Measurements from ENCODE around the gene TMEM121.

TMEM121 gene

GRCh38 chr14:105489542-105490266 lies 36.7 kb upstream of the TMEM121 start:
- Histone ChIP-seq H4K20me1 (ENCODE audit: low read depth, low read length) (no peaks in the 10 kb centered on the region), H2AFZ (ENCODE audit: low read depth, low read length, severe bottlenecking) (peak overlapping the region; percentile 84), H3K27ac (ENCODE audit: low read depth, low read length) (peak overlapping the region; percentile 81), H3K4me2 (ENCODE audit: low read depth, low read length, poor library complexity, severe bottlenecking) (peak overlapping the region; percentile 84), H3K27me3 (ENCODE audit: low read length) (no peaks in the 10 kb centered on the region), H3K9me2 (replicated peaks; ENCODE audit: insufficient read depth, low read length) (no peaks in the 10 kb centered on the region), H3K9me3 (ENCODE audit: insufficient read depth, low read length) (no peaks in the 10 kb centered on the region), H3K36me3 (ENCODE audit: low read length) (no peaks in the 10 kb centered on the region), H3K4me3 (ENCODE audit: insufficient read depth, low read length, poor library complexity, severe bottlenecking) (peak overlapping the region; percentile 92), H3K79me2 (ENCODE audit: insufficient read depth, low read length) (no peaks in the 10 kb centered on the region), H3F3A (ENCODE audit: insufficient read depth) (peaks cover 5% of the 10 kb centered on the region; the same call in 1 of the 2 replicates), H3K9ac (ENCODE audit: low read length) (peak overlapping the region; percentile 91)
- TF ChIP-seq CTCF (IDR thresholded peaks at IDR 0.05; ENCODE audit: insufficient read depth, low read length, poor library complexity, severe bottlenecking) (peak; percentile 72), EZH2phosphoT487 (conservative IDR thresholded peaks at IDR 0.05; ENCODE audit: low read length) (no peak)

GRCh38 chr14:105490267-105490571 lies 36.2 kb upstream of the TMEM121 start:
- H3K27ac ChIP-seq (ENCODE audit: low read depth, low read length): peak overlapping the region; percentile 81

GRCh38 chr14:105490572-105491365 lies 35.6 kb upstream of the TMEM121 start, which contains the start of gene TEDC1:
TEDC1 (plus strand) TSS chr14:105491246; CDS start chr14:105491376, 130 bp downstream.
- no peaks in the 10 kb centered on the region for H4K20me1 ChIP-seq (ENCODE audit: low read depth, low read length)

More at GRCh38 chr14:105490267-105490571, 36.2 kb upstream of the TMEM121 start:
- H3K9ac ChIP-seq (ENCODE audit: low read length): peak overlapping the region; percentile 91
- no peaks in the 10 kb centered on the region for H3K9me2 ChIP-seq (replicated peaks; ENCODE audit: insufficient read depth, low read length)
- no peaks in the 10 kb centered on the region for H3K79me2 ChIP-seq (ENCODE audit: insufficient read depth, low read length)
- H3K36me3 ChIP-seq (ENCODE audit: low read length): no peaks in the 10 kb centered on the region
- H4K20me1 ChIP-seq (ENCODE audit: low read depth, low read length): no peaks in the 10 kb centered on the region
- H3K4me3 ChIP-seq (ENCODE audit: insufficient read depth, low read length, poor library complexity, severe bottlenecking): peak overlapping the region; percentile 92
- peaks cover 5% of the 10 kb centered on the region; the same call in 1 of the 2 replicates for H3F3A ChIP-seq (ENCODE audit: insufficient read depth)
- TF ChIP-seq EZH2phosphoT487 (conservative IDR thresholded peaks at IDR 0.05; ENCODE audit: low read length): no peak
- TF ChIP-seq CTCF (IDR thresholded peaks at IDR 0.05; ENCODE audit: insufficient read depth, low read length, poor library complexity, severe bottlenecking): no peak
- H3K27me3 ChIP-seq (ENCODE audit: low read length): no peaks in the 10 kb centered on the region
- H3K9me3 ChIP-seq (ENCODE audit: insufficient read depth, low read length): no peaks in the 10 kb centered on the region
- H2AFZ ChIP-seq (ENCODE audit: low read depth, low read length, severe bottlenecking): peak overlapping the region; percentile 84
- H3K4me2 ChIP-seq (ENCODE audit: low read depth, low read length, poor library complexity, severe bottlenecking): peak overlapping the region; percentile 84

More at GRCh38 chr14:105490572-105491365, 35.6 kb upstream of the TMEM121 start, which contains the start of gene TEDC1:
- peak within 1 kb of the TSS; percentile 84 for H2AFZ ChIP-seq (ENCODE audit: low read depth, low read length, severe bottlenecking)
- H3K9ac ChIP-seq (ENCODE audit: low read length): peak within 1 kb of the TSS; percentile 91
- peak within 1 kb of the TSS; percentile 92 for H3K4me3 ChIP-seq (ENCODE audit: insufficient read depth, low read length, poor library complexity, severe bottlenecking)
- H3F3A ChIP-seq (ENCODE audit: insufficient read depth): peaks cover 5% of the 10 kb centered on the region; the same call in 1 of the 2 replicates
- H3K79me2 ChIP-seq (ENCODE audit: insufficient read depth, low read length): no peaks in the 10 kb centered on the region
- H3K4me2 ChIP-seq (ENCODE audit: low read depth, low read length, poor library complexity, severe bottlenecking): peak within 1 kb of the TSS; percentile 84
- H3K9me2 ChIP-seq (replicated peaks; ENCODE audit: insufficient read depth, low read length): no peaks in the 10 kb centered on the region
- peak within 1 kb of the TSS; percentile 81 for H3K27ac ChIP-seq (ENCODE audit: low read depth, low read length)
- no peaks in the 10 kb centered on the region for H3K36me3 ChIP-seq (ENCODE audit: low read length)
- H3K27me3 ChIP-seq (ENCODE audit: low read length): no peaks in the 10 kb centered on the region
- TF ChIP-seq CTCF (IDR thresholded peaks at IDR 0.05; ENCODE audit: insufficient read depth, low read length, poor library complexity, severe bottlenecking) (peak; percentile 67), EZH2phosphoT487 (conservative IDR thresholded peaks at IDR 0.05; ENCODE audit: low read length) (no peak)
- no peaks in the 10 kb centered on the region for H3K9me3 ChIP-seq (ENCODE audit: insufficient read depth, low read length)
